ENCODE measurements around the gene ZDHHC12.

Gene ZDHHC12, protein sequence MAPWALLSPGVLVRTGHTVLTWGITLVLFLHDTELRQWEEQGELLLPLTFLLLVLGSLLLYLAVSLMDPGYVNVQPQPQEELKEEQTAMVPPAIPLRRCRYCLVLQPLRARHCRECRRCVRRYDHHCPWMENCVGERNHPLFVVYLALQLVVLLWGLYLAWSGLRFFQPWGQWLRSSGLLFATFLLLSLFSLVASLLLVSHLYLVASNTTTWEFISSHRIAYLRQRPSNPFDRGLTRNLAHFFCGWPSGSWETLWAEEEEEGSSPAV

DNA sequence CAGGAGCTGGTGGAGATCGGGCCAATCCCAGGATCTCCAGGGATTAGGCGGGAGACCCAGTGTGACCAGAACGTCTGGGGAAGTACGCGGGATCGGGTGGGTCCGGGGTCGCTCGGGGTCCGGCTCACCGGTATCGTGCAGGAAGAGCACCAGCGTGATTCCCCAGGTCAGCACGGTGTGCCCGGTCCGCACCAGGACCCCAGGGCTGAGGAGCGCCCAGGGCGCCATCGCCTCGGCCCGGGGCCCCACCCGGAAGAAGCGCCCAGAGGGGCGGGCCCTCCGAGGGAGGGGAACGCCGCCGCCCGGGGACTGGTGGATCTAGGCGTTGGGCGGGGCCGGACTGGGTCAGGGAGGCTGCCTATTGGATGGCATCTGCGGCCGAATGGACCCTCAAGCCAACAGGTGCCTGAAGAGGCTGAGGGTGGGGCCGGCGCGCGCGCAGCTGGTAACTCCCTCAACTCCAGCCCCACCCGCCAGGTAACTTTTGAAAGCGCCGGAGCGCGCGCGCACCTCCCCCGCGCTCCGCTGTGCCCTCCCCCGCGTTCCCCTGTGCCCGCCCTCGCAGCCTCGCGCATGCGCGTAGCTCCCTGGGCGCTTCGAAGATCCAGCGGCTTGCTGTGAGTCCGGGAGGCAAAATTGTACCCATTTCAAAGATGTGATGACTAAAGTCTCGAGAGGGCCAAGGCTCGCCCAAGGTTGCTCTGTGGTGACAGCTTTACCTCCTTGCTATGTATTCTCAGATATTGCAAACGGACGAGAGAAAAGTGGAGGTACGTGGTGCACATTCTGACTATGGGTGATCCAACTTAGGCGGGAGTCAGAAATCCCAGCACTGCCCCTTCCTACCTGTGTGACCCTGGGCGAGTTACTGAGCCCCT lies at the start of gene ZDHHC12:
Gene ZDHHC12, minus strand, starts transcription at position 262 of the 878 bp plus-strand sequence. Its CDS starts 34 bp downstream, at position 228.
- peak within 1 kb of the TSS; percentile 86 for H3K4me3 Mint-ChIP-seq
- peak within 1 kb of the TSS; percentile 93 for H3K27ac Mint-ChIP-seq (ENCODE audit: low read depth)
- peak; percentile 94 to 98 for DNase-seq (ENCODE audit: low spot score in 2 of 2)
- peaks cover 31% of the 10 kb centered on the region for H3K4me1 Mint-ChIP-seq
- peaks cover 17% of the 10 kb centered on the region for H3K36me3 Mint-ChIP-seq (ENCODE audit: insufficient read depth)
- ATAC-seq (replicated peaks; ENCODE audit: extremely low read depth, poor library complexity, severe bottlenecking): peak; percentile 98
- no peaks in the 10 kb centered on the region for H3K9me3 Mint-ChIP-seq
- H3K27me3 Mint-ChIP-seq: no peaks in the 10 kb centered on the region

DNA sequence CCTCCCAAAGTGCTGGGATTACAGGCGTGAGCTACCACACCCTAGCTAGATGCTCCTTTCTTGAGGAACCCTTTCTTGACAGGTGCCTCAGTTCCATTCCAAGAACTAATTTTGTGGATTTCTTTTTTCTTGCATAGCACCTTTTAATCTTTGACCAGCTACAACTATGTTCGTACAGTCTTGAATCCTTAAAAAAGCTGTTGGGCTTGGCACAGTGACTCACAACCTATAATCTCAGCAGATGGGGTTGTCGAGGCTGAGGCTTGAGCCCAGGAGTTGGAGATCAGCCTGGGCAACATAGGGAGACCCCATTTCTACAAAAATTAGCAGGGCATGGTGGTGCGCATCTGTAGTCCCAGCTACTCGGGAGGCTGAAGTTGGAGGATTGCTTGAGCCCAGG lies 49.1 kb upstream of the ZDHHC12 start:
- ATAC-seq (replicated peaks; ENCODE audit: extremely low read depth, poor library complexity, severe bottlenecking) (no peak), DNase-seq (ENCODE audit: low spot score in 2 of 2) (no peak)
- H3K9me3 Mint-ChIP-seq: no peaks in the 10 kb centered on the region
- peaks cover 31% of the 10 kb centered on the region for H3K4me1 Mint-ChIP-seq
- no peaks in the 10 kb centered on the region for H3K27me3 Mint-ChIP-seq
- H3K36me3 Mint-ChIP-seq (ENCODE audit: insufficient read depth): peaks cover 17% of the 10 kb centered on the region
- H3K4me3 Mint-ChIP-seq: peak overlapping the region; percentile 98
- H3K27ac Mint-ChIP-seq (ENCODE audit: low read depth): no peak overlapping the region

DNA sequence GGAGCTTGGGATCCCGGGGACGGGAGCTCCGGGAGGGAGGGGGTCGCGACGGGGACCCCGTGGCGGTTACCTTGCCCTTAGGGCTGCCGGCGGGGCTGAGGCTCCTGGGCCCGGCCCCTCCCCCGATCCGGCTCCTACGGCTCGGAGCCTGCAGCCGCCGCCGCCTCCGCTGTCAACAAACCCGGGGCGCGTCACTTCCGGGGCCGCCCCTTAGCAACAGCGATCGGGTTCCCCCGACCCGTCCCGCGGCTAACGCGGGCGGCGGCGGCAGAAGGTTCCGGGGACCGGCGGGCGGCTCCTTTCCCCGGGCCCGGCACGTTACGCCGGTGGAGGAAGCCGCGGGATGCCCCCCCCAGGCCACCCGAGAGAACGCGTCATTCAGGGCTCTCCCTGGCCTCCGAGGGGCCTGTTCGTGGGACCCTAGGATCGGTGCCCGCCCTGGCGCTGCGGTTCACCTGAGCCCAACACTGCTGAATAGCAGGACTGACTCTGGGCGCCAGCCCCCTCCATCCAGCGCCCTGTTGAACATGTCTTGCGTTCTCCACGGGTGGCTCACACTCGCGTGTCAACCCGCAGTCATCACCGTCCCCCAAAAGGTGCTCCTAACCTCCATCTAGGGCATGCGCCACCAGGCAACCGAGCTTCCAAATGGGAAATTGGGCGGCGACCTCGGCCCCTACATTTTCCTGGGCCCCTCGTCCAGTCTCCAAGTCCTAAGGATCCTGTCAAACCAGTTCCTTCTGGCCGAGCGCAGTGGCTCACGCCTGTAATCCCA lies 48.0 kb upstream of the ZDHHC12 start, which contains the start of gene ZER1:
Gene ZER1, minus strand, starts transcription at position 183 of the 775 bp plus-strand sequence. CDS start 16,362 bp downstream, outside the sequence.
- H3K4me1 Mint-ChIP-seq: peaks cover 36% of the 10 kb centered on the region
- ATAC-seq (replicated peaks; ENCODE audit: extremely low read depth, poor library complexity, severe bottlenecking) (peak; percentile 92), DNase-seq (ENCODE audit: low spot score in 2 of 2) (peak; percentile 90 to 93)
- peaks cover 17% of the 10 kb centered on the region for H3K36me3 Mint-ChIP-seq (ENCODE audit: insufficient read depth)
- no peaks in the 10 kb centered on the region for H3K27me3 Mint-ChIP-seq
- H3K9me3 Mint-ChIP-seq: no peaks in the 10 kb centered on the region
- peak within 1 kb of the TSS; percentile 98 for H3K4me3 Mint-ChIP-seq
- peak within 1 kb of the TSS; percentile 98 for H3K27ac Mint-ChIP-seq (ENCODE audit: low read depth)

DNA sequence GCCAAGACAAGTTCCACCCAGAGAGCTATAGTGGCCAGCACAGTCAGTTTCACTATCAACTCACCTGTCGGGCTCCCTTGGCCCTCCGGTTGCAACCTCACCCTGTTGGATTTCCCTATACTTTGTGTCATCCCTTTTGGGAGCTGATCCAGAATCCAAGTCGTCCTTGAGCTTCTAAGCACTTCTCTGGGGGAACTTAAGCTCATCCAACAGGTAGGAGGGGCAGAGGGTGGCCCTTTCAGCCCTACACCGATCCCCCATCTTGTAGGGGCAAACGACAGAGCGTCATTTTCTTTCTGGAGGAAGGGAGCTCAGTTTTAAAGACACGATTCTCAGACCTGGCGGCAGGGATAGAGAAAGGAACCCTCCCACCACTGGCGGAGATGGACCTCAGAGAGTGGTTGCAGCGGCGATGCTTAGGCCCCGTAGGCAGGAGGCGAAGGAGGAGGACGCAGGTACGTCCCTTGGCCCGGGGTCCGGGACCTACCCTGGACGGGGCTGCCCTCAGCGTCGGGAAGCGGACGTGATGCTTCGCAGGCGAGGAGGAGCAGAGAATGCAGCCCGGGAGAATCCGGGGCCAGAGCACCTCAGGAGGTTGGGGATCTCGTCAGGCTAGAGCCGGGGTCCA lies 47.3 kb upstream of the ZDHHC12 start:
- Mint-ChIP-seq H3K4me3 (peak overlapping the region; percentile 98), H3K27ac (ENCODE audit: low read depth) (peak overlapping the region; percentile 98), H3K36me3 (ENCODE audit: insufficient read depth) (peaks cover 17% of the 10 kb centered on the region), H3K27me3 (no peaks in the 10 kb centered on the region), H3K9me3 (no peaks in the 10 kb centered on the region), H3K4me1 (peaks cover 36% of the 10 kb centered on the region)
- ATAC-seq (replicated peaks; ENCODE audit: extremely low read depth, poor library complexity, severe bottlenecking) (peak; percentile 45), DNase-seq (ENCODE audit: low spot score in 2 of 2) (peak; percentile 21 to 23)

DNA sequence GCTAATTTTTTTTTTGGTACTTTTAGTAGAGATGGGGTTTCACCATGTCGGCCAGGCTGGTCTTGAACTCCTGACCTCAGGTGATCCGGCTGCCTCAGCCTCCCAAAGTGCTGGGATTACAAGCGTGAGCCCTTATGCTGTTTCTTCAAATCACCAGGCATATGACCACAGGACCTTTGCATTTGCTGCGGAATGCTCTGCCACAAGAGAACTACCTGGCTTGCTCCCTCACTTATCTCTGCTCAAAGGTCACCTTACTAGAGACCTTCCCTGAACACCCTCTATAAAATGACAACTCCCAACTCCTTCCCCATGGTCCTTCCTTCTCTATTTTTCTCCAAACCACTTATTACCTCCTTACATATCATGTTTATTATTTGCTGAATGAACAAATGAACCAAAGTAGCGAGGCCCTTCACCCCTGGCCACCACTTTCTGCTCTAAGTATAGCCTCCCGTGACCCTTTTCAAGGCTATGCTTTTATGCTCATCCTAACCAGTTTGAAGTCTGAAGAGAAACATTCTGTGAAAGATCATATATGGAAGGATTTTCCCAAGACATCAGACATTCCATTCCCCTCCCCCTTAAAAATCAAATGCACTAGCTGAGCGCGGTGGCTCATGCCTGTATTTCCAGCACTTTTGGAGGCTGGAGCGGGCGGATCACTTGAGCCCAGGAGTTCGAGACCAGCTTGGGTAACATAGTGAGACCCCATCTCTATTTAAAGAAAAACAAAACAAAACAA lies 46.5 kb upstream of the ZDHHC12 start:
- ATAC-seq (replicated peaks; ENCODE audit: extremely low read depth, poor library complexity, severe bottlenecking) (no peak), DNase-seq (ENCODE audit: low spot score in 2 of 2) (no peak)
- peaks cover 36% of the 10 kb centered on the region for H3K4me1 Mint-ChIP-seq
- peaks cover 17% of the 10 kb centered on the region for H3K36me3 Mint-ChIP-seq (ENCODE audit: insufficient read depth)
- H3K4me3 Mint-ChIP-seq: peak overlapping the region; percentile 98
- no peaks in the 10 kb centered on the region for H3K27me3 Mint-ChIP-seq
- H3K27ac Mint-ChIP-seq (ENCODE audit: low read depth): peak overlapping the region; percentile 98
- H3K9me3 Mint-ChIP-seq: no peaks in the 10 kb centered on the region

DNA sequence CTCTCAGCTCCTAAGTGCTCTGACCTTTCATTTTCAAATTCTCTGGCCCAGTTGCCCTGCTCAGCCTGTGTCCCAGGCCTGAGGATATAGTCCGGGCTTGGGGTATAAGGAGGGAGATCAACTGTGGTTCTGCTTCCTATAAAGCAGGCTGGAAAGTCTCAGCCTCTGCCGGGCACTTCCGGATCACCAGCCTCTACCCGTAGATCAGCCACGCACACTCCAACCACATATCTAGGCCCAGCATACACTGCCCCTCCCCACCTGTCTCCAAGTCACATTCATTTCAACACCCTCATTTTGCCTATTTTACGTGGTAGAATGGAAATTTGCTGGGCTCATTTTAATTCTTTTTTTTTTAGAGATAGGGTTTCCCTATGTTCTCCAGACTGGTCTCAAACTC lies 44.7 kb upstream of the ZDHHC12 start:
- DNase-seq (ENCODE audit: low spot score in 2 of 2) (no peak), ATAC-seq (replicated peaks; ENCODE audit: extremely low read depth, poor library complexity, severe bottlenecking) (no peak)
- H3K27ac Mint-ChIP-seq (ENCODE audit: low read depth): peak overlapping the region; percentile 49
- H3K36me3 Mint-ChIP-seq (ENCODE audit: insufficient read depth): peaks cover 22% of the 10 kb centered on the region
- H3K9me3 Mint-ChIP-seq: no peaks in the 10 kb centered on the region
- H3K27me3 Mint-ChIP-seq: no peaks in the 10 kb centered on the region
- H3K4me1 Mint-ChIP-seq: peaks cover 40% of the 10 kb centered on the region
- no peak overlapping the region for H3K4me3 Mint-ChIP-seq

DNA sequence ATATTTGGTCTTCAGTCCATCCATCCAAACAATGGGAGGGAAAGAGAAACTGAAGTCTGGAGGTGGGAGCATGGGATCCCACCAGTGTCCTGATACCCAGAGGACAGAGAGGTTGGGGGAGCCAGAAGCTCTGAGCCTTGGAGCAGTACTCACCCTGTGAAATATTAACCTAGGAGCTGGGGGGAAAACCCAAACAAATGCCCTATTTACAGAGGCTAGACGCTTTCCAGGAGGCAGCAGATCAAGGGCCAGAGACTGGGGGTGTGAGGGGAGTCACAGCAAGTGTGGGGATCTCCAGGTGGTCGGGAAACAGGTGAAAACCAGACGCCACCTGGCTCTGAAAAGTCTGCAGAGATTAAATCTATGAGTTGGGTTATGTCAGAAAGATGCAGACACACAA lies 41.6 kb upstream of the ZDHHC12 start:
- H3K4me1 Mint-ChIP-seq: peaks cover 40% of the 10 kb centered on the region
- H3K27me3 Mint-ChIP-seq: no peaks in the 10 kb centered on the region
- no peak overlapping the region for H3K4me3 Mint-ChIP-seq
- peak overlapping the region; percentile 32 for H3K27ac Mint-ChIP-seq (ENCODE audit: low read depth)
- peaks cover 13% of the 10 kb centered on the region for H3K36me3 Mint-ChIP-seq (ENCODE audit: insufficient read depth)
- DNase-seq (ENCODE audit: low spot score in 2 of 2): no peak
- ATAC-seq (replicated peaks; ENCODE audit: extremely low read depth, poor library complexity, severe bottlenecking): no peak
- no peaks in the 10 kb centered on the region for H3K9me3 Mint-ChIP-seq

DNA sequence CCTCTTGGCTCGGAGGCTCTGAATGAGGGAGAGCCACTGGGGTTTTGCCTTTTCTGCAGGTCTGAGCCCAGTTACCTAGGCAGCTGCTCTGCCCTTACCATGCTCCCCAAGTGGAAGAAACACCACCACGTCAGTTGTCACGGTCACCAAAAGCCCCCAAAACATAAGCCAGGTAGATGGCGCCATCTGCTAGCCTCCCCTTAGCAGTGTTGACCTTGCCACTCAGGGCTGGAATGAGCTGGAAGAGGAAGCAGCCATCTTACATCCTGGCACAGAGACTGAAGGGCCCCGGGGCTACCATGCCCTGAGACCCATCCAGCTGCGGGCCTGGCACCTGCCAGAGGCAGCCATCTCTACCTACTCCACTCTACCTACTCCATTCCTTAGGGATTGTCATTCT lies 40.4 kb upstream of the ZDHHC12 start:
- Mint-ChIP-seq H3K27me3 (no peaks in the 10 kb centered on the region), H3K9me3 (no peaks in the 10 kb centered on the region), H3K4me1 (peaks cover 31% of the 10 kb centered on the region), H3K4me3 (no peak overlapping the region), H3K36me3 (ENCODE audit: insufficient read depth) (peaks cover 9% of the 10 kb centered on the region), H3K27ac (ENCODE audit: low read depth) (no peak overlapping the region)
- no peak for DNase-seq (ENCODE audit: low spot score in 2 of 2)
- no peak for ATAC-seq (replicated peaks; ENCODE audit: extremely low read depth, poor library complexity, severe bottlenecking)

DNA sequence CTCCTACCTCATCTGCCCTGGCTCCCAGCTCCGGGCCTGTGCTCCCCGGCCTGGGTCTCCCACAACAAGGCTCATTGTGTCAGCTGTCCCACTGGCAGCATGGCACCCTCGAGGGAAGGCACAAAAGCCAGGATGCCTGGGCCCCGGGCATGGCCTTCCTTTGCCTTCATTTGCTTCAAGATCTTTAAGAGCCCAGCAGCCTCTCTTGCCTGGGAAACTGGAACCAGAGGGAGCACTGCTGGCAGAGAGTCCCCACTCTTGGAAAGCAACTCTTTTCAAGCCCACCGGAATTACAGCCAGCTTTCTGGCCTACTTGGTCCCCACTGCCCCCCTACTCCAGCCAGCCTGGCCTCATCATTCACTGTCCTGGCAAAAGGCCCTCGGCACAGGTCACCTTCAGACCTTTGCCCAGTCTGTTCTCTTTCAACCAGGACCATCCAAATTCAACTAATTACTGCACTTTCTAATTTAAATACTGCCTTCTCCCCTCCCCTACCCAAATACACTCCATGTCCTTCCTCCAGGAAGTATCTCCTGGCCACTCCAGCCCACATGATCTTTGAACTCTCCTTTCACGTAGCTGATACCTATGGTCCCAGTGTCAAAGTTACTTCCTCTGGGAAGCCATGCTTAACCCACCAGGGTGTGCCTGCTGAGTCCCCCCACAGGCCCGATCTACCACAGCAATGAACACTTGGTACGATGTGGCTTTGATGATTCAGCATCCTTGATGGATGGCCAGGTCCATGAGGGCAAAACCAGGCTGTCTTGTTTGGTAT lies 38.9 kb upstream of the ZDHHC12 start:
- Mint-ChIP-seq H3K36me3 (ENCODE audit: insufficient read depth) (peaks cover 7% of the 10 kb centered on the region), H3K4me3 (no peak overlapping the region), H3K4me1 (peaks cover 16% of the 10 kb centered on the region), H3K9me3 (no peaks in the 10 kb centered on the region), H3K27ac (ENCODE audit: low read depth) (peak overlapping the region; percentile 74), H3K27me3 (no peaks in the 10 kb centered on the region)
- no peak for DNase-seq (ENCODE audit: low spot score in 2 of 2)
- no peak for ATAC-seq (replicated peaks; ENCODE audit: extremely low read depth, poor library complexity, severe bottlenecking)

DNA sequence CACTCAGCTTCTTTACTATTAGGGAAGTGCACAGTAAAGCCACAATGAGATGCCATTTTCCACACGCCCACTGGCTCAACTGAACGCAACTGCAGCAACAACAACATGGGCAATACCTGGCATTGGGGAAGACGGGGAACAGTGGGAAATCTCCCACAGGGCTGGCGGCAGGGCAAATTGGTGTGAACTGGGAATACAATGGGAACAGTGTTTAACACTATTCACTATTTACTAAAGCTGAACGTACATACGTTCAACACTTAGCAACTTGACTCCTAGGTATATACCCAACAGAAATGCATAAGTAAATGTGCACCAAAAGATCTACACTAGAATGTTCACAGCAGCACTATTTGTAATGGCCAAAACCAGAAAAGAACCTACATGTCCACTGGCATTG lies 33.7 kb upstream of the ZDHHC12 start:
- ATAC-seq (replicated peaks; ENCODE audit: extremely low read depth, poor library complexity, severe bottlenecking): no peak
- Mint-ChIP-seq H3K27me3 (no peaks in the 10 kb centered on the region), H3K4me3 (no peak overlapping the region), H3K27ac (ENCODE audit: low read depth) (no peak overlapping the region), H3K36me3 (ENCODE audit: insufficient read depth) (peaks cover 2% of the 10 kb centered on the region), H3K4me1 (peaks cover under 1% of the 10 kb centered on the region), H3K9me3 (no peaks in the 10 kb centered on the region)
- no peak for DNase-seq (ENCODE audit: low spot score in 2 of 2)

DNA sequence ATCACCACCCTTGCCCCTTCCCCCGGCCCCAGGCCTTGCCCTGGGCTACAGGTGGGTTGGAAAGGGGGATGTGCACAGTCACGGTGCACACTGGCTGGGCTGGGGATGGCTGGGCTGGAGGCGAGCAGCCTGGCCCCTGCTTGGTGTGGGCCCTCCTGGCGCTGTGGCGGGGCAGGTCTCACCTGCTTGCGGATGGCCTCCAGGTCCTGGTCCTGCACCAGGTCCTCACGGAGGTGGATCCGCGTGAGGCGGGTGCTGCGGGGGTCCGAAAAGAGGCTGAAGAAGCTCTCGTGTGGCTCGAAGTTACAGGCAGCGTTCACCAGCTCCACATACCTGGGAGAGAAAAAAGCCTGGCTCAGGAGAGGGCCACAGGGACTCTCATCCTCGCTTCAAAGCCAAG lies 29.7 kb upstream of the ZDHHC12 start:
- Mint-ChIP-seq H3K4me3 (no peak overlapping the region), H3K9me3 (no peaks in the 10 kb centered on the region), H3K36me3 (ENCODE audit: insufficient read depth) (peaks cover 7% of the 10 kb centered on the region), H3K27me3 (no peaks in the 10 kb centered on the region), H3K4me1 (no peaks in the 10 kb centered on the region), H3K27ac (ENCODE audit: low read depth) (no peak overlapping the region)
- no peak for ATAC-seq (replicated peaks; ENCODE audit: extremely low read depth, poor library complexity, severe bottlenecking)
- no peak for DNase-seq (ENCODE audit: low spot score in 2 of 2)

Data from central memory CD8-positive, alpha-beta T cell (primary cell).